ENCODE measurements around the gene PHAF1.

PHAF1 gene

DNA sequence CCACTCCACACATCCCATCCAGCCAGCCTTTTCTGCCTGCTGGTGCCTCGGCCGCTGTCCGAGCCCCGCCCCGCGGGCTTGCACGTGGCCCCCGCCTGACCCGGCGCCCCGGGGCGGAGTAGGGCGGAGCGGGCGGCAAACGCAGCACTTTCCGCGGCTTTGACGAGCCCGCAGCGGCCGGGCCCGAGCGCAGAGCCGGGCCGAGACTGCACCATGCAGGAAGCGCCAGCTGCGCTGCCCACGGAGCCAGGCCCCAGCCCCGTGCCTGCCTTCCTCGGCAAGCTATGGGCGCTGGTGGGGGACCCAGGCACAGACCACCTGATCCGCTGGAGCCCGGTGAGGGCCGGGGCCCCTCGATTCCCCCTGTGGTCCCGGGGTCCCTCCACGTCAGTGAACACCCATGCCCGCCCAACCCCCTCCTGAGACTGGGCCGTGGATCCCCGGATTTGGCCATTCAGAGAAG, 54.9 kb downstream of the PHAF1 start, which contains the start of gene HSF4:
HSF4 (plus strand) TSS at position 147 of the 463 bp plus-strand sequence; CDS start at position 214, 67 bp downstream.
- no peak for DNase-seq

DNA sequence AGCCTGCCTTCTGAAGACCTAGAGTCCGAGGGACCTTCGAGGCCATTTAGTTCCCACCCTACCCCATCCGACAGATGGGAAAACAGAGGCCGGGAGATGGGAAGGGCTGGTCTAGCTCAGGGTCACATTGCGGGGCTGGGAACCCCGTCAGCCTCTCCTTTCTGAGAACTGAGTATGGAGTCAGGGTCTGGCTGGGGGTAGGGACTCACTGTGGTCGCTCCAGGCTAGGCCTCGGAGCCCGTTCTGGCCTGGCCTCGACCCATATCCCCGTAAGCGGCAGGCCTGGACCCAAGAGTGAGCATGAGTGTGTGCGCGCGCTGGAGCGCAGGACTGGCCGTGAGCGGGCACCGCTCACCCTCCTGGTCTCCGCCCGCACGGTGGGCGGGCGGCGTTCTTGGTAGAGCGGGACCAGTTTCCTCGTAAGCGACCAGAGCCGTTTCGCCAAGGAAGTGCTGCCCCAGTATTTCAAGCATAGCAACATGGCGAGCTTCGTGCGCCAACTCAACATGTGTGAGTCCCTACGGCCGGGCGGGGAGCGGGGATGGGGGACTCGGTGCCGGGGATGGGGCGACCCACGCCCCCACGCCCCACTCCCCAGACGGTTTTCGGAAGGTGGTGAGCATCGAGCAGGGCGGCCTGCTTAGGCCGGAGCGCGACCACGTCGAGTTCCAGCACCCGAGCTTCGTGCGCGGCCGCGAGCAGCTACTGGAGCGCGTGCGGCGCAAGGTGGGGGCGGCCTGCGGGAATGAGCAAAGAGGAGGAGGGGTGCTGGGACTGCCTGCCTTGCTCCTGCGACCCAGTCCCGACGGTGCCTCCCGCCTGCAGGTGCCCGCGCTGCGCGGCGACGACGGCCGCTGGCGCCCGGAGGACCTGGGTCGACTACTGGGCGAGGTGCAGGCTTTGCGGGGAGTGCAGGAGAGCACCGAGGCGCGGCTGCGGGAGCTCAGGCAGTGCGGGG, 55.7 kb downstream of the PHAF1 start:
- no peak for DNase-seq

DNA sequence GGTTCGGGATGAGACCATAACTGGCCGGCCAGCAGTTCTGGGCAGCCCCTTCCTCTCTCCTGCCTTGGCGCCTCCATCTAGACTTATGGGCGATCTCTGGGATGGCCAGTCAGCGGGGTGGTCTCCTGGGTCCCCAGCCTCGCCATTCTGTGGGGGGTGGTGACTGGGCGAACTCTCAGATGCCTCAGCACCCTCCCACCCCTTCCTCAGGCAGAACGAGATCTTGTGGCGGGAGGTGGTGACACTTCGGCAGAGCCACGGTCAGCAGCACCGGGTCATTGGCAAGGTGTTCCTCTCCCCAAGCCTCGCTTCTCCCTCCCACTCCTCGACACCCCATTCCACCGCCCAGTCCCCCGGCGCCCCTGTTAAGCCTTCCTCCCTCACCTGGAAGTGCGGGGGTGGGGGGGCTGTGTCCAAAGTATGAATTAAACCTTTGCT, 56.4 kb downstream of the PHAF1 start:
- no peak for DNase-seq

DNA sequence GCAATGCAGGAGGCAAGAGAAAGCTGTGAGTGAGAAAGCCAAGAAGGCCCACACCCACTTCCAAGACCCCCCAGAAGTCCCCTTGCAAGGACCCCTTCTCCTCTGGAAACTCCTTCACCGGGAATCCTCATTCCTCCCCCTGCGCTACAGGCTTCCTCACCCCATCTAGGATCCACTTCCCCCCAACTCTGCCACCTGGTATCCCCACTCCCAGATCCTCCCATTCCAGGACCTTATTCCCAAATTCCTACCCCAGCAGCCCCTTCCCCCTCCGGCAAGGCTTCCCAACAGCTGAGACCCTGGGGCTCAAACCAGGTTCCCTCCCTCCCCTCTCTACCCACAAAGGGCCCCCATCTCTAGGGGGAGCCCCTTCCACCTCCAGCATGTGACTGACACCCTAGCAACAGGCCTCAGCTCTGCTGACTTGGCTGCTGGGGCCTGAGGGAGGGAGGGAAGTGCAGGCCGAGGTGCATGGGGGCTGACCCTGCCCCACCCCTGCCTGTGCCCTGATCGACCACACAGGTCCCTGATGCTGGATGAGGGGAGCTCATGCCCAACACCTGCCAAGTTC, 56.9 kb downstream of the PHAF1 start:
- no peak for DNase-seq

DNA sequence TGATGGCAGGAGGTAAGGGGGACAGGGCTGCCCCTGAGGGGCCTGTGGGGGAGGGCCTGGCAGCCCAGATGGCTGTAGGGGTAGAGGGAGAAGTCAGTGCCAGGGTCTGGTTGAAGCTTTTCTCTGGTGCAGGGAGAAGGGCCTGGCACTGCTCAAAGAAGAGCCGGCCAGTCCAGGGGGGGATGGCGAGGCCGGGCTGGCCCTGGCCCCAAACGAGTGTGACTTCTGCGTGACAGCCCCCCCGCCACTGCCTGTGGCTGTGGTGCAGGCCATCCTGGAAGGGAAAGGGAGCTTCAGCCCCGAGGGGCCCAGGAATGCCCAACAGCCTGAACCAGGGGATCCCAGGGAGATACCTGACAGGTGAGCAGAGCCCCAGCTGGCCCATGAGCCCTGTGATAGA, 57.8 kb downstream of the PHAF1 start:
- no peak for DNase-seq

DNA sequence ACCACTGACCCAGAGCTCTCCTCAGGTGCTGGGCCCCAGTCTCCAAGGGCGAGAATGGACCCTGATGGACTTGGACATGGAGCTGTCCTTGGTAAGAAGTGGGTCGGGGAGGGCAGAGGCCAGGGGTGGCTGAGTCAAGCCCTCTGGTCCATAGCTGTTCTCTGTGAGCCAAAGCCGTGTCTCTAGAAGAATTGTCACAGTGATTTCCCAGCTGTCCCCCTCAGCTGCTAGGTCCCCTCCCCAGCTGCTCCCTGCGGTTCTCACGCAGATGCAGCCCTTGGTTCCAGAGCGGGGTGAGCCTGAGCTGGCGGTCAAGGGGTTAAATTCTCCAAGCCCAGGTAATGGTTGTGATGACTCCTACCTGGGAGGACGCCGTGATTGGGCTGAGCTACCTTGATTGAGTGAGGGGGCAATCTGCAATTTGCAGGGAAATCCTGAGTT, 59.3 kb downstream of the PHAF1 start:
- no peak for DNase-seq

DNA sequence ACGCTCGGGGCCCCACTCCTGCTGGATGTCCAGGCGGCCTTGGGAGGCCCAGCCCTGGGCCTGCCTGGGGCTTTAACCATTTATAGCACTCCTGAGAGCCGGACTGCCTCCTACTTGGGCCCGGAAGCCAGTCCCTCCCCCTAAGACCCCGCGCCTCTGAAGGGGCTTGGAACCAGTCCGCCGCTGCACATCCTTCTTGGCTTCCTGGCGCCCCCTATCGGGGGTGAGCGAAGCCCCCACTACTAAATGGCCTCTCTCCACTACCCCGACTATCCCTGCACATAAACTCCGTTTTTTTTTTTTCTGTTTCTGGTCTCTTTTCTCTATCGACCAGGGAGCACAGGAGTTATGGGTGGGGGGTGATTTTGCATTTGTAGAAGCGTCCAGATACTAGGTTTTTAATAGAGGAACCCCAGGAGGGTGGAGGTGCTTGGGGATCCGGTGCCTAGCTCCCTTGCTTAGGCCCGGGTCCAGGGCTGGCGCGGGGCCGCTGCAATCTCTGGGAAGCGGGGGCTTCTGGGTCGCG, 60.0 kb downstream of the PHAF1 start:
- DNase-seq, result no peak

DNA sequence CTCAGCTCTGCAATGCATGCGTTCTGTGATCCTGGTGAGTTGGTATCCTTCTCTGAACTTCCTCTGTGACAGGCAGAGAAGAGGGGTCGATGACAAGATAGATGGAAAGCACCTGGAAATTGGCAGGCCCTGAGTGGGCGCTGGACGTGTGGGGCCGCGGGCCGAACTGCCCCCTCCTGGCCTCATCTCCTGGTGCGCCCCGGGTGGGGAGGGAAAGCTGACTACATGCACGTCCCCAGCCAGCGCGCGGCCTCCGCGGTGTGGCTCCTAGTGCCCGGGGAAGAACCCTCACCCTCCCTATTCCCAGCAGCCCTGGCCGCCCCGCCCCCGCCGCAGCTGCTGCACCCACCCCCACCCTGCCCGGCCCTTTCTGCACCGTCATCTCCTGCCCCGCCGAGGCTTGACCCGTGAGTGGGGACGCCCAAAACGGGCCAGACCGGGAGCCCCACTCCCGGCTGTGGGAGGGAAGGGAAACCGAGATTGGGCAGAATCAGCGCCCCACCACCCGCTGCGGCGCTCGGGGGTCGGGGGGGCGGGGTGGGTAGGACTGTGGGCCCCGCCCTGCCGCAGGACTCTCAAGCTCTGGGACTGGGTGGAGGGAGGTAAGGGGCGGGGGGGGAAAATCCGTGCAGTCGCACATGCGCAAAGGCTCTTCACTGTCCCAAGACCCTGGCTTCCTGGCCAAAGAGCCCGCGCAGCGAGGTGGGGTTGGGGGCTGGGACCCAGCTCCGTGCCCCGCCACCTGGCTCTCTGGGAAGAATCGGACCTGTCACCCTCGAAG, 60.6 kb downstream of the PHAF1 start, which contains the start of gene NOL3:
NOL3 (plus strand) TSS at position 371 of the 781 bp plus-strand sequence.
- DNase-seq, result peak; percentile 79

DNA sequence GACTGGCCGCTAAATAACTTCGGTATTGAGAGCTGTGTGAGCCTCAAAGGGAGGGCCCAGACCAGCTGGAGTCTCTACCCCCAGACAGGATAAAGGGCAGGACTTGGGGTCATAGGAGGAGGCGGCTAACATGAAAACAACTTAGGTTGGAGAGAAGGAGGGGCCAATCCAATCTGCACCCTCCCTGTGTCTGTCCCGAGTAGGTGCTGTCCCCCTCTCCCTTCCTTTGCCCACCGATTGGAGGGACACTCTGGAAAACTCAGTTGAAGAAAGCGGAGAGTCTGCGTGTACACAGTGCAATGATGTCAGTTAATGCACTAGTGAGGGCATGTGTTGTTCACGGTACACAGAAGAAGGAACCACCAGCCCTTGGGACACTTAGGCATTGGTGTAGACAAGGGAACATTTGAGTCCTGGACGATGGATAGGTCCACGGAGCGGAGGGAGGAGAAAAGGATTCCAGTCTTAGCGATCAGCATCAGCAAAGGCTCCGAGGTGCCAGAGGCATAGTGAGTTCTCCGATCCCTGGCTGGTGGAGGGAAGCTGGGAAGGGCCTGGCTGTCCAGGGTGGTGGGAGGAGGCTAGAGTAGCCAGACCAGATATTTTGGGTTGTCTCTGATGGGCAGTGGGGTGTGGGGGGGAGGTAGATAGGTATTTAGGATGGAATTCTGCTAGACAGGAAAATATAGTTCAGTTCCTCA, 61.4 kb downstream of the PHAF1 start:
- no peak for DNase-seq

DNA sequence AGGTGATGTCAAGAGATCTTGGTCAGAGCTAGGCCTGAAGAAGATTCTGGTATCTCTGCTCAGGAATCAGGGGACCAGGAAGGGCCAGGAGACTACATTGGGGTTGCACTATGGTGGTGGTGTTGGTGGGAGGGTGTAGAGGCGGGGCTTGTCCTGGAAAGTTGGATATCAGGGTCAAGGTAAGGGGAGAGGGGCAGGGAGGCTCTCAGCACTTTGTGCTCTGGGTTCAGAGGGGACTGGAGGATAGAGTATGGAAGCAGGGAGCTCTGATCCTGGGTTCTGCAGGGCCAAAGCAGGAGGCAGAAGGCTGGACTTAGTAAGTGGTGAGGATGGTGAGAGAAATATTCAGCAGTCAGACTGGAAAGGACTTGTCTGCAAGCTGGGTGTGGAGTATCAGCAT, 63.6 kb downstream of the PHAF1 start:
- DNase-seq, result no peak

DNA sequence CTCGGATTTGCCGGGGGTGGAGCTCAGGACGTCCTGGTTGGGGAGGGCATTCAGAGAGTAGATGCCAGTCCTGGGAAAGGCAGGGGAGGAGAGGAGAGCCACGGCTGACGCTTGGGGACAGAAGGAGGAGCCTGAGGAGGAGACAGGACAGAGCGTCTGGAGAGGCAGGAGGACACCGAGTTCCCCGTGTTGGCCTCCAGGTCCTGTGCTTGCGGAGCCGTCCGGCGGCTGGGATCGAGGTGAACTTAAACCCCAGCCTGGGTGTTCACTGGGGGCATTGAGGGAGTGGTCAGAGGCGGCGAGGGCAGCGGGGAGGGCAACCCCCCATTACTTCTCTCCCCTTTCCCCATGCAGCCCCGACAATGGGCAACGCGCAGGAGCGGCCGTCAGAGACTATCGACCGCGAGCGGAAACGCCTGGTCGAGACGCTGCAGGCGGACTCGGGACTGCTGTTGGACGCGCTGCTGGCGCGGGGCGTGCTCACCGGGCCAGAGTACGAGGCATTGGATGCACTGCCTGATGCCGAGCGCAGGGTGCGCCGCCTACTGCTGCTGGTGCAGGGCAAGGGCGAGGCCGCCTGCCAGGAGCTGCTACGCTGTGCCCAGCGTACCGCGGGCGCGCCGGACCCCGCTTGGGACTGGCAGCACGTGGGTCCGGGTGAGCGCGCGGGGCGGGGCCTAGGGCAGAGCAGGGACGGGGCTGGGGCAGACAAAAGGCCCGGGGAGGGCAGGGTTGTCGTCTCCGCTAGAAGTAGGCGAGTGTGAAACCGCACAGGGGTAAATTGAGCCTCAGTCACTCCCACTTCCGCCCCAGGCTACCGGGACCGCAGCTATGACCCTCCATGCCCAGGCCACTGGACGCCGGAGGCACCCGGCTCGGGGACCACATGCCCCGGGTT, 64.3 kb downstream of the PHAF1 start:
- peak; percentile 81 for DNase-seq

DNA sequence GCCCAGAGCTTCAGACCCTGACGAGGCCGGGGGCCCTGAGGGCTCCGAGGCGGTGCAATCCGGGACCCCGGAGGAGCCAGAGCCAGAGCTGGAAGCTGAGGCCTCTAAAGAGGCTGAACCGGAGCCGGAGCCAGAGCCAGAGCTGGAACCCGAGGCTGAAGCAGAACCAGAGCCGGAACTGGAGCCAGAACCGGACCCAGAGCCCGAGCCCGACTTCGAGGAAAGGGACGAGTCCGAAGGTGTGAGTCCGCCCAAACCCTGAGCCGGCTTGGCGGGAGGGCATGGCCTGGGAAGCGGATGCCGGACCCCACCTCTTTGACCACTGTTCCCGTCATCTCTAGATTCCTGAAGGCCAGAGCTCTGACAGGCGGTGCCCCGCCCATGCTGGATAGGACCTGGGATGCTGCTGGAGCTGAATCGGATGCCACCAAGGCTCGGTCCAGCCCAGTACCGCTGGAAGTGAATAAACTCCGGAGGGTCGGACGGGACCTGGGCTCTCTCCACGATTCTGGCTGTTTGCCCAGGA, 65.0 kb downstream of the PHAF1 start:
- DNase-seq, result no peak

DNA sequence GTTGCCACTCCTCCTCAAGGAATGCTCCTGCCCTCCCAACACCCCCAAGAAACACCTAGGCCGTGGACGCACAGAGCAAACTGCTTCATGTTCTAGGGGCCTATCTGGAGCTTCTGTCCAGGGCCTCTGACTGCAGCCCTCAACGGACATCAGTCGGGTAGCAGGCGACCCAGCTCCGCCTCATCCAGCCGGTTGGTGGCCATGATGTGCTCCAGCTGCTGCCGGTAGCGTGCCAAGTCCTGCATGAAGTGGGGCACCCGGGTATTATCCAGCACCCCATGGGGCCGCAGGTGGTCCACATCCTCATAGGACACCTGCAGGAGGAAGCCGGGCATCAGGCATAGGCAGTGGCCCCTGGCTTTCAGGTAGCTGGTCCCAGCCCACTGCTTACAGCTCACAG, 66.9 kb downstream of the PHAF1 start:
- DNase-seq, result no peak

DNA sequence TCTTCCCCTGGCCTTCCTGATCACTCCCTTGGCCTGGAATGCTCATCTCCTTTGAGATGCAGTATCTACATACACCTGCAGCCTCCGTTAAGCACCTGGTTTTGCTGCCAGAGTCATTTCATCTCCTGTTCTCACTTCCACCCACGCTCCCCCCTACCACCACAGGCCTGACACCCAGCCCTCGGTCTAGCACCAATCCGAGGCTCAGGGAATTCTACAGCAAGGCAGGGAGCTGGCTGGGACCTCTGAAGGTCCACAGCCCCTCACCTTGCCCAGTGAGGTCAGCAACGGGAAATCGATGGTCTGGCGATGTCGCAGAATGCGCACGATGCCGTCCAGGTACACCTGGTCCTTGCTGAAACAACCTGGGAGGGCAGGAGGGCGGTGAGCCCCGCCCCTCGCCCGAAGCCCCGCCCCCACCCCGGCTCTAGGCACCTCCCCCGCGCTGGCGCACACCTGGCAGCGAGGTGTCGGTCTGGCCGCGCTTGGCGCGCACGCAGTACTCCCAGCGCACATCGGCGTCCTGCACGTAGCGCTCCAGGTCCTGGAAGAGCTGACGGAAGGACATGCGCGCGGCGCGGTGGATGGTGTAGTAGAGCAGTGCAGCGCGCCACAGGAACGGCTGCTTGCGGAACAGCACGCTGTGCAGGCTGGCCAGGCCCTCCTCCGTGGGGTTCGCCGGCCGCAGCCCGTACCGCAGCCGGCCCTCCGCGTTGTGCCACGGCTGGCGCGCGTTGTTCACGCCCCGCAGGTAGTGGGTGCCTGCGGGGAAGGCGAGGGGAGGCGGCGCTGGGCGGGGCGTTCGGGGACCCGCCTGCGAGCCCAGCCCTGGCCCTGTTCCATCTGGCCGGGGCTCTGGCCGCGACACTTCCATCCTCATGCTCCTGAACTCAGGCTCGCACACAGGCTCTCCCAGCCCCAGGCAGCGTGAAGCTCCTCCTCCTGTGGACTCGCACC, 68.3 kb downstream of the PHAF1 start:
- peak; percentile 76 for DNase-seq

DNA sequence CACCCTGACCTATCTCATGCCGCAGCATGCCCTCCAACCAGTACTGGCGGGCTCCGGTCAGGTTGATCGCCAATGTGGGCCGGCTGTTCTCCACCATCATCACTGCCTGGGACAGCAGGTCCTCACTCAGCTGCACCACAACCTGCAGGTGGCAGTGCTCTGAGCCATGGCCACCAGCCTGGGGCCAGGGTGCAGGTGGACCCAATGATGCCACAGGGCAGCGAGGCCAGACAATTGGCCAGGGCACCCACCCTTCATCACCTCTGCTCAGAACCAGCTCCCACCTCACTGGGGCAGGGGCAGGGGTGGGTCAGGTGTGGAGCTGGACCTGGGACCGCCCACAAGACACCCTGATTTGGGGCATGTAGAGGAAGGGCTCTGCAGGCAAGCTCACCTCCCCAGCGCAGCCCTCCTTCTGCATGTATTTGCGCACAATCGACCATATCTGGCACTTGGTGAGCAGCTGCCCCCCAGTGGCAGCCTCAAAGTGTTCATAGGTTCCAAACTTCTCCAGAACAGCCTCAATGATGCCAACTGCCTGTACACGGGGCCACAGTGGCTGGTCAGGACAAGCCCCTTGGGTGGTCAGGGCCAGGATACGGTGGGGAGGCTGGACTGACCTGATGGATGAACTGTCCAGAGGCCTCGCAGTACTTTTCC, 69.8 kb downstream of the PHAF1 start:
- no peak for DNase-seq

DNA sequence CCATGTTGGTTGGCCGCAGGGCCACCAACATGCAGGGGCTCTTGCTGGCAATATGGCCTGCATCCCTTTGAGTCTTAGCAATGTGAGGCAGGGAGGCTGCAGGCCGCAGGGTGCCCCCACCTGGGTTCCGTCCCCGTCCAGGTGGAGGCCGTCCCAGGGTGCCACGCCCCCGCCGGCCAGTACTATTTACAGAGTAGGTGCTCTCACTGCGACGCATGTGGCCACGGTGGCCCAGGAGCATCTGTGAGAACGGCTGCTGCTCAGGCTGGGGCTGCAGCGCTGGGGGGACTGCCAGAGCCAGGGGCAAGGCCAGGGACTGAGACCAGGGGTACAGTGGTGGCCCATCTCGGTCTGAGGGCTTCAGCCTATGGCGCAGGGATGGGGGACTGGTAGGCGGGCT, 70.4 kb downstream of the PHAF1 start:
- DNase-seq, result no peak

DNA sequence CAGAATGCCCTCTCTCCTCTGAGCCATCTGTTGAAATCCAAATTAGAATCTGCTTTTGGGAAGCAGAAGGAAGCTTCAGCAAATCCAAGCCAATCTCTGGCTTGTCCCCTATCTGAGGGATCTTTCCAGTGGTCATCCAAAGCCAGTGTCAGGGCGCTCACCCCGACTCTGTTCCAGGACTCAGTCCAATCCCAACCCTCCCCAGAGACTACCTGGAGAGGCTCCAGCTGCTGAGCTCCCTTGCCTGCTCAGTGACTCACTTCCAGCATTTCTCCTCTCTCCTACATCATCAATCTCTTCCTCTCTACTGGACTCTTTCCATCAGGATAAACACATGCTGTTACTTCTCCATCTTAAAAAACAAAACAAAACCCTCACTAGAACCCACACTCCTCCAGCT, 71.6 kb downstream of the PHAF1 start:
- DNase-seq, result no peak

DNA sequence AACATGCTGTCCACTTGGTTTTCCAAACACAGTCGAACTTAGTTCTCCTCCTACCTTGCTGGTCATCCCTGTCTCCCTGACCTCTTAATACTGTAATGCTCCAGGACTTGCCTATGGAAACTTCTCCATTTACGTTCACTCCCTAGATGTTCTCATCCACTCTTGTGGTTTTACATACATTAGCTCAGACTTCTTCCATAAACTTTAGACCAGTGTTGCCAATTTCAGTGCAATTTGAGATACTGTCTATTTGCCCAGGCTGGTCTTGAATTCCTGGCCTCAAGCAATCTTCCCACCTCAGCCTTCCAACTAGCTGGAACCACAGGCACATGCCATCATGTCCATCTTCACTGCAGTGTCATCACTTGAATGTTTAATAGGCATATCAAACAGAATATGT, 72.5 kb downstream of the PHAF1 start:
- no peak for DNase-seq

DNA sequence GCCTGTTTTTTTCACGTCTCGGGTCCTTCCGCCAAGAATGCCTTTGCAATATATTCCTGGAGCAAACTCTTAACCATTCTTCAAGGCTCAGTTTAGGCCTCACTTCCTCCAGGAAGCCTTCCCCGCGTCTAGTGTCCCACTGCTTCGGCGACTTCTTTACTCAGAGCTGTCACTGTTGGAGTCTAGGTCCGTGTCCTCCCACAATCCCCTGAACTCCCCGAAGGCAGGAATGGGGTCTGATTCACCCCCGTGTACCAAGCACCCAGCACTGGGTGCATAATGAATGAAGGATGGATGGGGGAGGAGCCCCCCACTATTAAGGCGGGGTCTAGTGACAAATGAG, 73.5 kb downstream of the PHAF1 start:
- no peak for DNase-seq
